GM12872 (cell line): ENCODE data around the gene ASB4.

Experiments
- CTCF ChIP-seq: IDR thresholded peaks from 3 replicates; pipeline ENCODE4 v1.5.1; 2011; ENCODE audit warnings: low read depth, mild to moderate bottlenecking, low read length, moderate library complexity; ENCODE audit not compliant: insufficient read depth

The ASB4 gene

GRCh38 chr7:95577137-95577536, 91.4 kb downstream of the ASB4 start:
- TF ChIP-seq CTCF, result no peak

GRCh38 chr7:95578299-95578855, 92.6 kb downstream of the ASB4 start:
- TF ChIP-seq CTCF, result no peak

GRCh38 chr7:95579318-95579717, 93.6 kb downstream of the ASB4 start:
- no peak for TF ChIP-seq CTCF

- TF ChIP-seq CTCF, result no peak
These were observed 95.7 kb downstream of the ASB4 start for GRCh38 chr7:95581467-95581866.

- TF ChIP-seq CTCF, result no peak
These were observed 97.0 kb downstream of the ASB4 start for GRCh38 chr7:95582578-95583293.

GRCh38 chr7:95583834-95584621, 98.3 kb downstream of the ASB4 start:
- TF ChIP-seq CTCF, result no peak

- no peak for TF ChIP-seq CTCF
These were observed 99.2 kb downstream of the ASB4 start for GRCh38 chr7:95584769-95585425.
